AG08395 (cell line): ENCODE results near the gene CYSRT1.

ENCODE experiments used
- DNase-seq: peaks from one replicate; pipeline ENCODE4 v3.0.0; 2012; ENCODE audit warnings: mixed read lengths, low spot score

Gene CYSRT1

DNA sequence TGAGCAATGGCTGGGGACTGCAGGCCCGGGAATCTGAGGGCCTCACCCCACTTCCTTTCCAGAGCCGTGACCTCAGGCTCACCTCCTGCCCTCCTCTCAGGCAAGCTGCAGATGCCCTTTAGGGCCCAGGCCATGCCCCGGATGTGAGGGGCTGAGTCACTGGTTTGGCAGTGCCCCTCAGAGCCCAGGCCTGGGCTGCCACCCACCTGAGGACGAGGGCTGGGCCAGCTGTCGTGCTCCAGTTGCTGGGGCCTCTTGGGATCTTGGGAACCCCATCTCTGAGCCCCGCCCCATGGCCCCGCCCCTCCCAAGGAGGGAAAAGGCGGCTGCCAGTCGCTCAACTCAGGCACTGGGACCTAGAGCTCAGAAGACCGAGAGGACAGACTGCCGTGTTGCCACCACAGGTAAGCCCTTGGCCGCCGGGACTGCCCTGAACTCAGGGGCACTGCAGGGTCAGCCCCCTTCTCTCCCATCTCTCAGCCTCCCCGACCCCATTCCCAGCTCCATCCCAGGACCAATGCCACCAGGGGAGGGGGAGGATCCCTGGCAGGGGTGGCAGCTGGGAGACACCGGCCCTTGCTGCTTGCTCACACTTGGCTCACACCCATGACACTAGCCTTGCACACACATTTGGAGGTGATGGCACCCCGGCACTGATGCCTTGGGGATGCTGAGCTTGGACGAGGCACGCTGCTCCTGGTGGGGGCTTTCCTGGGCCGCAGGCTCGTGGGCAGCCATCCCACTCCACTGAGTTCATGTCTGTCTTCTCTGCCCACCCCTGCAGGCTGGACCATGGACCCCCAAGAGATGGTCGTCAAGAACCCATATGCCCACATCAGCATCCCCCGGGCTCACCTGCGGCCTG is at the start of gene CYSRT1:
CYSRT1 (plus strand) TSS at position 345 of the 865 bp plus-strand sequence; CDS start at position 793, 448 bp downstream.
- DNase-seq, result no peak

- no peak for DNase-seq
Observed at GRCh38 chr9:137175345-137175961, 49.5 kb upstream of the CYSRT1 start.

GRCh38 chr9:137176302-137177182 is 48.4 kb upstream of the CYSRT1 start:
- DNase-seq, result peak; percentile 66

- no peak for DNase-seq
Observed at GRCh38 chr9:137178201-137178938, 46.6 kb upstream of the CYSRT1 start.

GRCh38 chr9:137178939-137179630 is 45.9 kb upstream of the CYSRT1 start:
- DNase-seq, result no peak

- DNase-seq, result no peak
Observed at GRCh38 chr9:137179761-137180160, 45.2 kb upstream of the CYSRT1 start.

DNA sequence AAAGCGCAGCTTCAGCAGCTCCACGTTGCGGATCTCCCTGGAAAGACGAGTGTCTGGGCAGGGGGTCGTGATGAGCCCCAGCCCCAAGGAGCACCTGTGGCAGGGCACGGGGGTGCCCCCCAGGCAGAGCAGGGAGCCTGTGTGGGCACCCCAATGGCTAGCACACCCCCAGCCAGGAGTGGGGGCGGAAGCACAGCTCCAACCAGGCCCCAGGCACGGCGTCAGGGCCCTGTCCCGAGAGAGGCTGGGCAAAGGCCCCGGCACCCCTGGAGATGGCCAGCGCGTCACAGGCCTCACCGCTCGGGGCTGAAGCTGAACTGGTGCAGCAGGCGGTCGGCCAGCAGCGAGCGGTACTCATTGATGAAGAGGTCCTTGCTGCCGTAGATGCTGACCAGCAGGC is 44.5 kb upstream of the CYSRT1 start:
- no peak for DNase-seq

DNA sequence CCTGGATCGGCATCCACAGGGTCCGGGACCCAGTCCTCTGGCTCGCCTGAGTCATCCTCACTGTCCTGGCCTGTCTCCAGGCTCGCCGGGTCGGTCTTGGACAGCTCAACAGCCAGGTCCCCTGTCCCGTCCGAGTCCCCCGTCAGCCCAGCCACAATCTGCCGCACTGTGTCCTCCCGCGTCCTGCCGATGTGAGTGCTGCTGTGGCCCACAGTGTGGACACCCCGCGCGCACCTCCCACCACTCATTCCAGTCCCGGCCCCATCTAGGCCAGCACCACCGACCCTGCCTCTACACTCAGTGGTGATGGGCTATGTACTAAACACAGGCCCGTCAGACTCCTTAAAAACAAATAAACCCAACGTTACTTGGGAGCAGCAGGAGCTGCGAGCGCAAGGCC is 43.3 kb upstream of the CYSRT1 start:
- no peak for DNase-seq

- DNase-seq, result no peak
Observed at GRCh38 chr9:137182836-137183235, 42.1 kb upstream of the CYSRT1 start.

DNA sequence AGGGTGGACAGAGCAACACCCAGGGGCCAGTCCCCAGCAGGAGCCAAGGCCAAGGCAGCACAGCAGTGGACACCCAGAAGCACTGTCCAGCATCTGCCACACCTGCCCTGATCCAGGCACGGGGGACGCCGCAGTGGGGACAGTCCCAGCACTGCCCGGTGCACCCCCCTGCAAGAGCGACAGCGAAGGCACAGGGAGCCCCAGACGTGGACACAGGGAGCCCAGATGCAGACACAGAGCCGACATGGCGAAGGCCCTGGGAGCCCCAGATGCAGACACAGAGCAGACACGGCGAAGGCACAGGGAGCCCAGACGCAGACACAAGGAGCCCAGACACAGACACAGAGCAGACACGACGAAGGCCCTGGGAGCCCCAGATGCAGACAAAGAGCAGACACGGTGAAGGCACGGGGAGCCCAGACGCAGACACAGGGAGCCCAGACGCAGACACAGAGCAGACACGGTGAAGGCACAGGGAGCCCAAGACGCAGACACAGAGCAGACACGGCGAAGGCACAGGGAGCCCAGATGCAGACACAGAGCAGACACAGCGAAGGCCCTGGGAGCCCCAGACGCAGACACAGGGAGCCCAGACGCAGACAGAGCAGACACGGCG is 40.9 kb upstream of the CYSRT1 start:
- no peak for DNase-seq

DNA sequence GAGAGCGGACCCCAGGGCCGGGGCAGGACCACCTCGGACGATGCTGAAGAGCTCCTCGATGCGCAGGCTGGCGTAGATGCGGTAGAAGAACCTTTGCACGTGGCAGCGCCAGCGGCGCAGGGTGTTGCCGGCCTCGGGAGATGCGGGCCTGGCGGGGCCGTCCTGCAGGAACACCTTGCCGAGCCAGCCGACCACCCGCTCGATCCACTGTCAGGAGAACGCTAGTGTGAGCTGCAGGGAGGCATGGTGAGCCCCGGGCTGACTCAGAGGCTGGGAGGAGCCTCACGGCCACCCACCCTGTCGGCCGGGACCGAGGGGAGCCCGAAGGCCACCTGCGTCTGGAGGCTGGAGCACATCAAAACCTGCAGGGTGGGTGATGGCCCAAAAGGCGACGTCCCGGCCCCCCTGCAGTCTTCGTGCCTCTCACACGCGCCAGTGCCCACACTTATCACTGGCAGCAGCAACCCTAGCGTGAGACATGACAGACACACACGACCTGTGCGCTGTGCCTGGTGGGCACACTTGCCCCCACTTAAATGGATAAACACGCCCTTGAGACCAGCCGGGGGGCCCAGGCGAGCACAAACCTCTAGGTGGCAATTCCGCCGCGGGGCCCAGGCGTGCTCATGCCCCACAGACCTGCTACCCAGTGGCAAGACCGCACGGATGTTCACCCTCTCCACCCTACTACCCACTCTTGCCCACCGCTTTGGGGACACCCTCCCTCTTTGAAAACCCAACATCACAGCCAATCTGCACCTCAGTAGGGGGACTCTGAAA is 39.9 kb upstream of the CYSRT1 start:
- DNase-seq, result no peak

GRCh38 chr9:137185921-137186320 is 39.1 kb upstream of the CYSRT1 start:
- DNase-seq, result no peak

GRCh38 chr9:137186385-137186784 is 38.6 kb upstream of the CYSRT1 start:
- no peak for DNase-seq

GRCh38 chr9:137187386-137187785 is 37.6 kb upstream of the CYSRT1 start:
- no peak for DNase-seq

GRCh38 chr9:137188086-137188489 is 36.9 kb upstream of the CYSRT1 start:
- DNase-seq, result no peak

DNA sequence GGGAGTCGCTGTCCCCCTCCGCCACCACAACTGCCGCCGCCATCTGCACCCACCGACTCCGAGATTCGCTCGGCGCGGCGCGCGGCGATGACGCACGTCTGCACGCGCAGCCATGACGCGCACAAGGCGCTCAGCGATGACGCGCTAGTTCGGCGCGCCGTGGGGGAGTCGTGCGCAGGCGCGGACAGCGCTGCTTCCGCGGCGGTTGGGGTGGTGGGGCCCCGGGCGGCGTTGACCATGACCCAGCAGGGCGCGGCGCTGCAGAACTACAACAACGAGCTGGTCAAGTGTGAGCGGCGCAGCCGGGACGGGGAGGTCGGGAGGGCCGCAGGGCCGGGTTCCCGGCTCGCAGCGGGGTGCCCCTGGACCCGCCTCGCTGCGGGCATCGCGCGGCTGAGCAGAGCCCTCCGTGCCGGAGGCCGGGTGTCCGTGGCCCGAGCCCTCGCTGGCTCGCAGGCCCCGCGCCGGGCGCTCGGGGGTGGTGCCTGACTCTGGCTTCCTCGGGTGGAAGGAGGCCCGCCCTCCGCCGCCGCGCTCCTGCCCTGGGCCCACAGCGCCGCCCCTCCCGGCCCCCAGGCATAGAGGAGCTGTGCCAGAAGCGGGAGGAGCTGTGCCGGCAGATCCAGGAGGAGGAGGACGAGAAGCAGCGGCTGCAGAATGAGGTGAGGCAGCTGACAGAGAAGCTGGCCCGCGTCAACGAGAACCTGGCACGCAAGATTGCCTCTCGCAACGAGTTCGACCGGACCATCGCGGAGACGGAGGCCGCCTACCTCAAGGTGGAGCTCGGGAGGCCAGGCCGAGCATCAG is 36.3 kb upstream of the CYSRT1 start, which contains the start of the genes ANAPC2 and SSNA1:
ANAPC2 (minus strand) TSS at position 71 of the 807 bp plus-strand sequence; CDS start at position 43, 28 bp downstream.
SSNA1 (plus strand) TSS at position 187 of the 807 bp plus-strand sequence; CDS start at position 238, 51 bp downstream.
- peak; percentile 97 for DNase-seq

DNA sequence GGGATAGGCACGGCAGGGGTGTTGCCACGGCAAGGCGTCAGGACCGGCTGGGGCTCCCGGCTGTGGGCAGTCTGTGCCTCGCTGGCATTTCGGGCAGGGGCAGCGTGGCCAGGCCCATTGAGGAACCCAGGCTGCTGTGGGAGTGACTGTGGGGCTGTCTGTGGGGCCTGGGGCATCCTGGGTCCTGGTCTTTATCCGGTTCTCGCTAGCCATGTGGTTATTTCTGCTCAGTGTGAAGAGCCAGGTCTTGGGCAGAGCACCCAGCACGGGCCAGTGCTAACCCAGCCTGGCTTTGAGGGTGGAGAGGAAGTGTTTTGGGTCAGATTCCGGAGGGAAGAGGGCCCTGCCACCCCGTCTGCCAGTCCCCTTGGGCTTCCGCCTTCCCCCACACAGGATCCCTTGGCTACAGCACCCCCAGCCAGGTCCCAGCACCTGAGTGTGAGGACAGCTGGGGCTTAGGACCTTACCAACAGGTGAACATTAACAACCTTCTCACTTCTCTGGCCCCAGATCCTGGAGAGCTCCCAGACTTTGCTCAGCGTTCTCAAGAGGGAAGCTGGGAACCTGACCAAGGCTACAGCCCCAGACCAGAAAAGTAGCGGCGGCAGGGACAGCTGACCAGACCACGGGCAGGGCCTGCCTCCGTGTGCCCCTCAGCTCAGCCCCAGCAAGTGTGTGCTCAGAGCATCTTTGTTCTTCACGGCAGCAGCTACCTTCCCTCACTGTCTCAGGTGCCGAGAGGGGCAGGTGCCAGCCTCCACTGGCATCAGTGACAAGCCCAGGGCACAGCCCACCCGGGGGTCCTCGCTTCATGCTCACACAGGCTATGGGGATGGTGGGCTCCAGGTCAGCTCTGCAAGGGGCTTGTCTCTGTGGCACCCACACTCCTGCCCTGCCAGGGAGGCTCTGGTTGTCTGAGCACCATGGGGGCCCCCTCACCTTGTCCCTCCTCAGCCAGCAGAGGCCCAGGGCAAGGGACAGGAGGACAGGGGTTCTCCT is 35.4 kb upstream of the CYSRT1 start:
- no peak for DNase-seq
